HG03565 (cell line): ENCODE results near the gene CHST15.
A peak's percentile ranks its signal among the peaks of the same experiment; 100 is the strongest.
"Not testable (repeated sequence)": the region's sequence is repeated elsewhere in the genome, so short reads cannot be mapped to it uniquely, and the experiment has no call there.

ENCODE experiments used
- ATAC-seq: cut with Tn5 transposase; IDR thresholded peaks from one replicate; pipeline ENCODE4 v1.9.1; 2021; ENCODE audit warnings: mild to moderate bottlenecking, moderate library complexity; ENCODE audit not compliant: unreplicated experiment

Gene CHST15

GRCh38 chr10:124048371-124049290, 44.8 kb downstream of the CHST15 start:
- ATAC-seq = no peak

GRCh38 chr10:124047427-124048152, 45.8 kb downstream of the CHST15 start:
- ATAC-seq = no peak

- ATAC-seq = no peak
Observed at GRCh38 chr10:124045801-124046355, 47.5 kb downstream of the CHST15 start.

- ATAC-seq = no peak
Observed at GRCh38 chr10:124045276-124045675, 48.1 kb downstream of the CHST15 start.

GRCh38 chr10:124044143-124044862, 49.1 kb downstream of the CHST15 start:
- ATAC-seq = no peak

- no peak for ATAC-seq
Observed at GRCh38 chr10:124043310-124044142, 49.9 kb downstream of the CHST15 start.

GRCh38 chr10:124042656-124043309, 50.6 kb downstream of the CHST15 start:
- ATAC-seq = no peak

- ATAC-seq = no peak
Observed at GRCh38 chr10:124041675-124042445, 51.5 kb downstream of the CHST15 start.

- ATAC-seq = no peak
Observed at GRCh38 chr10:124040451-124041188, 52.8 kb downstream of the CHST15 start.

- ATAC-seq = no peak
Observed at GRCh38 chr10:124039483-124040013, 53.9 kb downstream of the CHST15 start.

- no peak for ATAC-seq
Observed at GRCh38 chr10:124037784-124038183, 55.6 kb downstream of the CHST15 start.

- ATAC-seq = no peak
Observed at GRCh38 chr10:124037286-124037685, 56.1 kb downstream of the CHST15 start.

- no peak for ATAC-seq
Observed at GRCh38 chr10:124036746-124037145, 56.7 kb downstream of the CHST15 start.

GRCh38 chr10:124035928-124036558, 57.4 kb downstream of the CHST15 start:
- peak; percentile 95 for ATAC-seq

- no peak for ATAC-seq
Observed at GRCh38 chr10:124035306-124035927, 58.0 kb downstream of the CHST15 start.

- not testable (repeated sequence) for ATAC-seq
Observed at GRCh38 chr10:124034576-124035305, 58.7 kb downstream of the CHST15 start.
